ENCODE data around the gene APBB2. TPM values are rescaled to one million over a fixed set of nuclear protein-coding genes. Genes with fewer than 3 reads are reported as not detected.

Gene APBB2
- total RNA-seq, 1 experiment from 2014 or later = 46.0 TPM

- Histone ChIP-seq H2AFZ (no peak overlapping the region), H3F3A (ENCODE audit: insufficient read depth, low read depth) (no peaks in the 10 kb centered on the region), H3K79me2 (ENCODE audit: low read depth) (no peaks in the 10 kb centered on the region), H3K9me3 (ENCODE audit: insufficient read depth, low read depth) (no peaks in the 10 kb centered on the region), H3K4me3 (no peak overlapping the region), H3K4me2 (no peak overlapping the region), H4K20me1 (ENCODE audit: insufficient read depth) (no peaks in the 10 kb centered on the region), H3K27ac (no peak overlapping the region), H3K4me1 (replicated peaks; ENCODE audit: insufficient read depth) (no peaks in the 10 kb centered on the region), H3K9me2 (ENCODE audit: insufficient read depth) (no peaks in the 10 kb centered on the region), H3K27me3 (ENCODE audit: insufficient read depth, low read depth) (no peaks in the 10 kb centered on the region), H3K36me3 (ENCODE audit: low read depth) (no peaks in the 10 kb centered on the region)
- intact Hi-C loops (cut with micrococcal nuclease; ENCODE audit: unreplicated experiment) = no loop called here
- POLR2A ChIA-PET (ENCODE audit: unreplicated experiment) = no interaction called here
- no peak for DNase-seq
- no TSS peak for BruUV-seq (replicated peaks)
- CTCF ChIA-PET = no interaction called here
- TF ChIP-seq EZH2 (IDR thresholded peaks at IDR 0.05; ENCODE audit: low read depth) = no peak
- TF ChIP-seq, protein P1, sequence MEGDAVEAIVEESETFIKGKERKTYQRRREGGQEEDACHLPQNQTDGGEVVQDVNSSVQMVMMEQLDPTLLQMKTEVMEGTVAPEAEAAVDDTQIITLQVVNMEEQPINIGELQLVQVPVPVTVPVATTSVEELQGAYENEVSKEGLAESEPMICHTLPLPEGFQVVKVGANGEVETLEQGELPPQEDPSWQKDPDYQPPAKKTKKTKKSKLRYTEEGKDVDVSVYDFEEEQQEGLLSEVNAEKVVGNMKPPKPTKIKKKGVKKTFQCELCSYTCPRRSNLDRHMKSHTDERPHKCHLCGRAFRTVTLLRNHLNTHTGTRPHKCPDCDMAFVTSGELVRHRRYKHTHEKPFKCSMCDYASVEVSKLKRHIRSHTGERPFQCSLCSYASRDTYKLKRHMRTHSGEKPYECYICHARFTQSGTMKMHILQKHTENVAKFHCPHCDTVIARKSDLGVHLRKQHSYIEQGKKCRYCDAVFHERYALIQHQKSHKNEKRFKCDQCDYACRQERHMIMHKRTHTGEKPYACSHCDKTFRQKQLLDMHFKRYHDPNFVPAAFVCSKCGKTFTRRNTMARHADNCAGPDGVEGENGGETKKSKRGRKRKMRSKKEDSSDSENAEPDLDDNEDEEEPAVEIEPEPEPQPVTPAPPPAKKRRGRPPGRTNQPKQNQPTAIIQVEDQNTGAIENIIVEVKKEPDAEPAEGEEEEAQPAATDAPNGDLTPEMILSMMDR (conservative IDR thresholded peaks at IDR 0.05) = no peak
Measured at GRCh38 chr4:41106694-41107419, 107.5 kb downstream of the APBB2 start.

GRCh38 chr4:41106081-41106480 lies 108.3 kb downstream of the APBB2 start:
- Histone ChIP-seq H3F3A (ENCODE audit: insufficient read depth, low read depth) (no peaks in the 10 kb centered on the region), H2AFZ (no peak overlapping the region), H3K4me2 (no peak overlapping the region), H3K9me3 (ENCODE audit: insufficient read depth, low read depth) (no peaks in the 10 kb centered on the region), H3K79me2 (ENCODE audit: low read depth) (no peaks in the 10 kb centered on the region), H3K27me3 (ENCODE audit: insufficient read depth, low read depth) (no peaks in the 10 kb centered on the region), H3K4me1 (replicated peaks; ENCODE audit: insufficient read depth) (no peaks in the 10 kb centered on the region), H3K4me3 (no peak overlapping the region), H3K36me3 (ENCODE audit: low read depth) (no peaks in the 10 kb centered on the region), H4K20me1 (ENCODE audit: insufficient read depth) (no peaks in the 10 kb centered on the region), H3K9me2 (ENCODE audit: insufficient read depth) (no peaks in the 10 kb centered on the region), H3K27ac (no peak overlapping the region)
- intact Hi-C loops (cut with micrococcal nuclease; ENCODE audit: unreplicated experiment) = no loop called here
- BruUV-seq (replicated peaks) = no TSS peak
- ChIA-PET POLR2A (ENCODE audit: unreplicated experiment) (no interaction called here), CTCF (no interaction called here)
- DNase-seq = no peak
- TF ChIP-seq EZH2 (IDR thresholded peaks at IDR 0.05; ENCODE audit: low read depth) = no peak
- TF ChIP-seq, protein P1 (conservative IDR thresholded peaks at IDR 0.05) = no peak

GRCh38 chr4:41104155-41104554 lies 110.2 kb downstream of the APBB2 start:
- H2AFZ ChIP-seq = no peak overlapping the region
- H3K36me3 ChIP-seq (ENCODE audit: low read depth) = no peaks in the 10 kb centered on the region
- H4K20me1 ChIP-seq (ENCODE audit: insufficient read depth) = no peaks in the 10 kb centered on the region
- BruUV-seq (replicated peaks) = no TSS peak
- no peak overlapping the region for H3K4me2 ChIP-seq
- H3K79me2 ChIP-seq (ENCODE audit: low read depth) = no peaks in the 10 kb centered on the region
- no peaks in the 10 kb centered on the region for H3K9me2 ChIP-seq (ENCODE audit: insufficient read depth)
- H3K9me3 ChIP-seq (ENCODE audit: insufficient read depth, low read depth) = no peaks in the 10 kb centered on the region
- H3K27me3 ChIP-seq (ENCODE audit: insufficient read depth, low read depth) = no peaks in the 10 kb centered on the region
- H3F3A ChIP-seq (ENCODE audit: insufficient read depth, low read depth) = no peaks in the 10 kb centered on the region
- CTCF ChIA-PET = no interaction called here
- no peak overlapping the region for H3K27ac ChIP-seq
- POLR2A ChIA-PET (ENCODE audit: unreplicated experiment) = no interaction called here
- DNase-seq = no peak
- no peaks in the 10 kb centered on the region for H3K4me1 ChIP-seq (replicated peaks; ENCODE audit: insufficient read depth)
- H3K4me3 ChIP-seq = no peak overlapping the region
- intact Hi-C loops (cut with micrococcal nuclease; ENCODE audit: unreplicated experiment) = no loop called here
- TF ChIP-seq, protein P1 (conservative IDR thresholded peaks at IDR 0.05) = no peak
- no peak for TF ChIP-seq EZH2 (IDR thresholded peaks at IDR 0.05; ENCODE audit: low read depth)
